Stomach (tissue), 9 donors: Measurements from ENCODE around the gene CDH15. TPM values are rescaled to one million over a fixed set of nuclear protein-coding genes. Genes with fewer than 3 reads are reported as not detected.

Experiments used
- DNase-seq, 2 donors: peaks; one replicate each; pipeline versions ENCODE4 v3.0.0 to v3.0.0-alpha.2; 2013 to 2019
- H3K27ac ChIP-seq, 5 donors: fragments of 200-600 bp in 4 of 5; sonication (generic) in 4 of 5; one replicate each; pipeline ENCODE4 v1.5.1; 2013 to 2019; ENCODE audit warnings: mild to moderate bottlenecking in 1 of 5, moderate library complexity in 1 of 5
- H3K27me3 ChIP-seq, 3 donors: fragments of 200-600 bp; sonication (generic); one replicate each; pipeline ENCODE4 v1.5.1; 2017 to 2019; ENCODE audit warnings: mixed run types in 1 of 3
- H3K36me3 ChIP-seq, 4 donors: fragments of 200-600 bp; sonication (generic); 1 replicate in 3 of 4; 2 replicates in 1 of 4; pipeline ENCODE4 v1.5.1; 2016 to 2019
- H3K4me1 ChIP-seq, 4 donors: fragments of 200-600 bp; sonication (generic); one replicate each; pipeline ENCODE4 v1.5.1; 2016 to 2019
- H3K4me3 ChIP-seq, 4 donors: fragments of 200-600 bp; sonication (generic) in 3 of 4; one replicate each; pipeline ENCODE4 v1.5.1; 2016 to 2019; ENCODE audit warnings: mild to moderate bottlenecking in 1 of 4
- H3K9me3 ChIP-seq, 4 donors: fragments of 200-600 bp; sonication (generic); one replicate each; pipeline ENCODE4 v1.5.1; 2016 to 2019
- CTCF ChIP-seq, 7 experiments: fragments of 450-650 bp in 4 of 7; fragments of 200-600 bp in 3 of 7; sonication (generic) in 3 of 7; IDR thresholded peaks; one replicate each; pipeline ENCODE4 v1.5.1; 2016 to 2019; ENCODE audit warnings: antibody characterized with exemption in 7 of 7, control low read depth in 2 of 7, mild to moderate bottlenecking in 1 of 7
- EP300 ChIP-seq: sonication (generic); formaldehyde crosslinking; IDR thresholded peaks from one replicate; pipeline ENCODE4 v1.6.1; 2017; ENCODE audit warnings: antibody characterized with exemption
- POLR2A ChIP-seq, 4 donors: fragments of 450-650 bp; IDR thresholded peaks; one replicate each; pipeline ENCODE4 v1.6.1; 2016; ENCODE audit warnings: antibody characterized with exemption in 4 of 4, control low read depth in 2 of 4, mild to moderate bottlenecking in 1 of 4, moderate library complexity in 1 of 4
- POLR2AphosphoS5 ChIP-seq, 3 donors: sonication (generic); formaldehyde crosslinking; IDR thresholded peaks; one replicate each; pipeline ENCODE4 v1.6.1; 2016; ENCODE audit warnings: antibody characterized with exemption in 3 of 3
- WGBS, 5 donors: extraction: QIAGEN DNeasy Blood & Tissue Kit in 3 of 5; methylation state at CpG; one replicate each; pipeline versions ENCODE4 v1.1.5 to v1.1.7; 2013 to 2018; 5-methylcytosine and 5-hydroxymethylcytosine counted together
- intact Hi-C: fragments of 100-400 bp; cut with DNase I; formaldehyde crosslinking; loops from one replicate; pipeline ENCODE4 v1.15.1; 2023; ENCODE audit warnings: low total_unique reads
- polyA plus RNA-seq, 3 donors: library from polyadenylated mRNA; stranded (reverse); fragments of 200-250 nt; gene quantifications; one replicate each; pipeline ENCODE4 v1.2.3, GENCODE V29; 2013
- total RNA-seq, 5 donors: library from RNA; depleted of rRNA; stranded (reverse); fragments of >200 nt; gene quantifications; one replicate each; pipeline versions ENCODE4 v1.1.0 to v1.2.3, GENCODE V29; 2014 to 2016
- donor health status: healthy with polysubstance abuse.
- donor health status: Bipolar disorder and iron deficiency.
- donor health status: healthy.

The CDH15 gene
- total and polyA plus RNA-seq, 8 donors = 0.20 to 0.31 TPM; not detected in 6

- H3K9me3 ChIP-seq = peaks cover 0 to under 1% (median 0%) of the 10 kb centered on the region in 4 donors
- TF ChIP-seq EP300 (no peak), CTCF (IDR thresholded peaks at IDR 0.05) (no peak), POLR2A (IDR thresholded peaks at IDR 0.05) (no peak), POLR2AphosphoS5 (IDR thresholded peaks at IDR 0.05) (no peak)
- no peak for DNase-seq
Measured at GRCh38 chr16:89154390-89155183, 17.0 kb upstream of the CDH15 start.

GRCh38 chr16:89155184-89155679 lies 16.3 kb upstream of the CDH15 start:
- no peak for TF ChIP-seq POLR2A (IDR thresholded peaks at IDR 0.05)
- peak in 2 of 3 donors; percentile 7 to 70 for TF ChIP-seq POLR2AphosphoS5 (IDR thresholded peaks at IDR 0.05)
- peak overlapping the region in 2 of 5 donors; percentile 7 to 21 for H3K27ac ChIP-seq
- peaks cover 15 to 35% (median 26%) of the 10 kb centered on the region in 4 donors for H3K4me1 ChIP-seq
- H3K9me3 ChIP-seq = no peaks in the 10 kb centered on the region
- intact Hi-C loops = no loop called here
- H3K27me3 ChIP-seq = peaks cover 0 to 15% (median 7%) of the 10 kb centered on the region in 3 donors
- peak; percentile 59 to 76 for DNase-seq
- H3K4me3 ChIP-seq = no peak overlapping the region
- peaks cover 5 to 30% (median 26%) of the 10 kb centered on the region in 4 donors for H3K36me3 ChIP-seq
- WGBS, 5 donors = 20 to 29% (median 25%) methylated on average over 14 to 19 of the region's 19 CpGs

More at GRCh38 chr16:89154390-89155183, 17.0 kb upstream of the CDH15 start:
- whole genome bisulfite sequencing, 5 donors = 50 to 57% (median 54%) methylated on average over 21 to 24 of the region's 24 CpGs
- no peak overlapping the region for H3K4me3 ChIP-seq
- intact Hi-C loops = no loop called here
- H3K36me3 ChIP-seq = peaks cover 12 to 36% (median 32%) of the 10 kb centered on the region in 4 donors
- no peak overlapping the region for H3K27ac ChIP-seq
- H3K4me1 ChIP-seq = peaks cover 15 to 35% (median 26%) of the 10 kb centered on the region in 4 donors
- H3K27me3 ChIP-seq = peaks cover 0 to 10% (median 2%) of the 10 kb centered on the region in 3 donors

GRCh38 chr16:89155851-89156739 lies 15.5 kb upstream of the CDH15 start:
- no peak for TF ChIP-seq POLR2AphosphoS5 (IDR thresholded peaks at IDR 0.05)
- no peak for TF ChIP-seq POLR2A (IDR thresholded peaks at IDR 0.05)
- no peak for TF ChIP-seq CTCF (IDR thresholded peaks at IDR 0.05)
- no peak for TF ChIP-seq EP300
- no peaks in the 10 kb centered on the region for H3K9me3 ChIP-seq
- peak overlapping the region in 1 of 5 donors; percentile 21 for H3K27ac ChIP-seq
- H3K27me3 ChIP-seq = peaks cover 0 to 24% (median 10%) of the 10 kb centered on the region in 3 donors
- H3K36me3 ChIP-seq = peaks cover 0 to 21% (median 18%) of the 10 kb centered on the region in 4 donors
- H3K4me1 ChIP-seq = peaks cover 15 to 35% (median 26%) of the 10 kb centered on the region in 4 donors
- peak in 1 of 2 donors; percentile 32 for DNase-seq
- H3K4me3 ChIP-seq = no peak overlapping the region
- WGBS, 5 donors = 43 to 60% (median 51%) methylated on average over 21 to 24 of the region's 24 CpGs
- intact Hi-C loops = no loop called here

GRCh38 chr16:89156740-89157645 lies 14.6 kb upstream of the CDH15 start:
- intact Hi-C loops = no loop called here
- 58 to 73% (median 66%) methylated on average over 18 to 26 of the region's 26 CpGs for WGBS, 5 donors
- TF ChIP-seq POLR2A (IDR thresholded peaks at IDR 0.05) = no peak
- TF ChIP-seq CTCF (IDR thresholded peaks at IDR 0.05) = no peak
- no peak for TF ChIP-seq EP300
- TF ChIP-seq POLR2AphosphoS5 (IDR thresholded peaks at IDR 0.05) = no peak
- Histone ChIP-seq H3K36me3 (peaks cover 0 to 12% (median 9%) of the 10 kb centered on the region in 4 donors), H3K4me3 (no peak overlapping the region), H3K27me3 (peaks cover 0 to 33% (median 13%) of the 10 kb centered on the region in 3 donors), H3K4me1 (peaks cover 15 to 35% (median 26%) of the 10 kb centered on the region in 4 donors), H3K27ac (no peak overlapping the region), H3K9me3 (no peaks in the 10 kb centered on the region)
- DNase-seq = no peak
